ENCODE data around the gene LAMA2. TPM values are rescaled to one million over a fixed set of nuclear protein-coding genes. Genes with fewer than 3 reads are reported as not detected.

The LAMA2 gene
- total and polyA plus RNA-seq, 8 donors, result 3.4 to 110 (median 31.6) TPM

GRCh38 chr6:129510950-129511349, 628.0 kb downstream of the LAMA2 start:
- H3K27me3 ChIP-seq, result no peaks in the 10 kb centered on the region
- DNase-seq, result no peak
- intact Hi-C loops (cut with DNase I; ENCODE audit: low total_unique reads), result no loop called here
- H3K4me1 ChIP-seq, result no peaks in the 10 kb centered on the region
- H3K27ac ChIP-seq, result no peak overlapping the region
- H3K4me3 ChIP-seq, result no peak overlapping the region
- WGBS, 5 donors, result 56 to 83% (median 77%) methylated on average over 2 of the region's 2 CpGs
- TF ChIP-seq POLR2A (IDR thresholded peaks at IDR 0.05) (no peak), POLR2AphosphoS5 (IDR thresholded peaks at IDR 0.05) (no peak), EP300 (IDR thresholded peaks at IDR 0.05) (no peak)
- TF ChIP-seq, protein P1, sequence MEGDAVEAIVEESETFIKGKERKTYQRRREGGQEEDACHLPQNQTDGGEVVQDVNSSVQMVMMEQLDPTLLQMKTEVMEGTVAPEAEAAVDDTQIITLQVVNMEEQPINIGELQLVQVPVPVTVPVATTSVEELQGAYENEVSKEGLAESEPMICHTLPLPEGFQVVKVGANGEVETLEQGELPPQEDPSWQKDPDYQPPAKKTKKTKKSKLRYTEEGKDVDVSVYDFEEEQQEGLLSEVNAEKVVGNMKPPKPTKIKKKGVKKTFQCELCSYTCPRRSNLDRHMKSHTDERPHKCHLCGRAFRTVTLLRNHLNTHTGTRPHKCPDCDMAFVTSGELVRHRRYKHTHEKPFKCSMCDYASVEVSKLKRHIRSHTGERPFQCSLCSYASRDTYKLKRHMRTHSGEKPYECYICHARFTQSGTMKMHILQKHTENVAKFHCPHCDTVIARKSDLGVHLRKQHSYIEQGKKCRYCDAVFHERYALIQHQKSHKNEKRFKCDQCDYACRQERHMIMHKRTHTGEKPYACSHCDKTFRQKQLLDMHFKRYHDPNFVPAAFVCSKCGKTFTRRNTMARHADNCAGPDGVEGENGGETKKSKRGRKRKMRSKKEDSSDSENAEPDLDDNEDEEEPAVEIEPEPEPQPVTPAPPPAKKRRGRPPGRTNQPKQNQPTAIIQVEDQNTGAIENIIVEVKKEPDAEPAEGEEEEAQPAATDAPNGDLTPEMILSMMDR (IDR thresholded peaks at IDR 0.05), result no peak
- peaks cover 6 to 45% (median 33%) of the 10 kb centered on the region in 4 donors for H3K36me3 ChIP-seq
- no peaks in the 10 kb centered on the region for H3K9me3 ChIP-seq

GRCh38 chr6:129513471-129513870, 630.5 kb downstream of the LAMA2 start:
- Histone ChIP-seq H3K27ac (no peak overlapping the region), H3K36me3 (peaks cover 6 to 57% (median 47%) of the 10 kb centered on the region in 4 donors), H3K4me1 (no peaks in the 10 kb centered on the region), H3K27me3 (no peaks in the 10 kb centered on the region), H3K9me3 (no peaks in the 10 kb centered on the region), H3K4me3 (no peak overlapping the region)
- WGBS, 5 donors, result 76 to 85% (median 79%) methylated on average over 3 of the region's 3 CpGs
- intact Hi-C loops (cut with DNase I; ENCODE audit: low total_unique reads), result no loop called here
- no peak for DNase-seq
- TF ChIP-seq POLR2AphosphoS5 (IDR thresholded peaks at IDR 0.05), result no peak
- TF ChIP-seq EP300 (IDR thresholded peaks at IDR 0.05), result no peak
- no peak for TF ChIP-seq POLR2A (IDR thresholded peaks at IDR 0.05)

GRCh38 chr6:129515004-129515403, 632.1 kb downstream of the LAMA2 start:
- no peaks in the 10 kb centered on the region for H3K9me3 ChIP-seq
- no peak for TF ChIP-seq EP300 (IDR thresholded peaks at IDR 0.05)
- no peak overlapping the region for H3K27ac ChIP-seq
- no peak overlapping the region for H3K4me3 ChIP-seq
- no peak for DNase-seq
- H3K27me3 ChIP-seq, result no peaks in the 10 kb centered on the region
- intact Hi-C loops (cut with DNase I; ENCODE audit: low total_unique reads), result no loop called here
- 73 to 86% (median 79%) methylated on average over 2 of the region's 2 CpGs for WGBS, 5 donors
- H3K36me3 ChIP-seq, result peaks cover 6 to 57% (median 47%) of the 10 kb centered on the region in 4 donors
- no peaks in the 10 kb centered on the region for H3K4me1 ChIP-seq

DNA sequence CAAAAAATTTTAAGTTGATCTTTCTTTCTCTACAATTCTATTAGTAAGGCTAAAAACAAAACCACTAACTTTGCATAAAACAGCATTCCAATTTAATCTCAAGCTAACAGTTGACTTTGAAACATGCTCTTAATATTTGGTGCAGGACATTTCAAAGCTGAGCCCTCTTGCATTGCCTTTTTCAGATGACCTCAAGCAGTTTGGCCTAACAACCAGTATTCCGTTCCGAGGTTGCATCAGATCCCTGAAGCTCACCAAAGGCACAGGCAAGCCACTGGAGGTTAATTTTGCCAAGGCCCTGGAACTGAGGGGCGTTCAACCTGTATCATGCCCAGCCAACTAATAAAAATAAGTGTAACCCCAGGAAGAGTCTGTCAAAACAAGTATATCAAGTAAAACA, 633.1 kb downstream of the LAMA2 start:
- WGBS, 5 donors, result 90 to 97% (median 92%) methylated on average over 3 of the region's 3 CpGs
- Histone ChIP-seq H3K9me3 (no peaks in the 10 kb centered on the region), H3K4me1 (no peaks in the 10 kb centered on the region), H3K36me3 (peaks cover 6 to 57% (median 45%) of the 10 kb centered on the region in 4 donors), H3K4me3 (no peak overlapping the region), H3K27ac (no peak overlapping the region), H3K27me3 (no peaks in the 10 kb centered on the region)
- no peak for DNase-seq
- intact Hi-C loops (cut with DNase I; ENCODE audit: low total_unique reads), result no loop called here
- TF ChIP-seq POLR2AphosphoS5 (IDR thresholded peaks at IDR 0.05), result no peak
- TF ChIP-seq EP300 (IDR thresholded peaks at IDR 0.05), result no peak
- TF ChIP-seq, protein P1 (IDR thresholded peaks at IDR 0.05), result no peak
- no peak for TF ChIP-seq POLR2A (IDR thresholded peaks at IDR 0.05)

GRCh38 chr6:129516787-129517186, 633.8 kb downstream of the LAMA2 start:
- no peak for TF ChIP-seq EP300 (IDR thresholded peaks at IDR 0.05)
- whole genome bisulfite sequencing, 5 donors, result 66 to 87% (median 69%) methylated on average over 1 of the region's 1 CpG
- intact Hi-C loops (cut with DNase I; ENCODE audit: low total_unique reads), result no loop called here
- Histone ChIP-seq H3K9me3 (no peaks in the 10 kb centered on the region), H3K4me3 (no peak overlapping the region), H3K4me1 (no peaks in the 10 kb centered on the region), H3K27me3 (no peaks in the 10 kb centered on the region), H3K36me3 (peaks cover 6 to 52% (median 43%) of the 10 kb centered on the region in 4 donors), H3K27ac (no peak overlapping the region)
- no peak for DNase-seq

- Histone ChIP-seq H3K27me3 (no peaks in the 10 kb centered on the region), H3K4me1 (no peaks in the 10 kb centered on the region), H3K4me3 (no peak overlapping the region), H3K9me3 (no peaks in the 10 kb centered on the region), H3K36me3 (peaks cover 2 to 47% (median 42%) of the 10 kb centered on the region in 4 donors), H3K27ac (no peak overlapping the region)
- DNase-seq, result no peak
- intact Hi-C loops (cut with DNase I; ENCODE audit: low total_unique reads), result no loop called here
- TF ChIP-seq POLR2A (IDR thresholded peaks at IDR 0.05) (no peak), POLR2AphosphoS5 (IDR thresholded peaks at IDR 0.05) (no peak), EP300 (IDR thresholded peaks at IDR 0.05) (no peak)
- TF ChIP-seq, protein P1 (IDR thresholded peaks at IDR 0.05), result no peak
- WGBS, 5 donors, result 42 to 60% (median 56%) methylated on average over 2 of the region's 2 CpGs
Measured at GRCh38 chr6:129517288-129517687, 634.4 kb downstream of the LAMA2 start.

Measured in stomach (tissue), 9 donors.